Limb (tissue), 2 donors: Measurements from ENCODE around the gene NEK1.
"Not testable (repeated sequence)": the region's sequence is repeated elsewhere in the genome, so short reads cannot be mapped to it uniquely, and the experiment has no call there.

ENCODE experiments used
- DNase-seq, 2 donors: peaks; one replicate each; pipeline ENCODE4 v3.0.0-alpha.2; 2016; ENCODE audit errors: extremely low spot score in 2 of 2

NEK1 gene

GRCh38 chr4:169603312-169603711 is 9.1 kb downstream of the NEK1 start:
- DNase-seq = no peak

DNA sequence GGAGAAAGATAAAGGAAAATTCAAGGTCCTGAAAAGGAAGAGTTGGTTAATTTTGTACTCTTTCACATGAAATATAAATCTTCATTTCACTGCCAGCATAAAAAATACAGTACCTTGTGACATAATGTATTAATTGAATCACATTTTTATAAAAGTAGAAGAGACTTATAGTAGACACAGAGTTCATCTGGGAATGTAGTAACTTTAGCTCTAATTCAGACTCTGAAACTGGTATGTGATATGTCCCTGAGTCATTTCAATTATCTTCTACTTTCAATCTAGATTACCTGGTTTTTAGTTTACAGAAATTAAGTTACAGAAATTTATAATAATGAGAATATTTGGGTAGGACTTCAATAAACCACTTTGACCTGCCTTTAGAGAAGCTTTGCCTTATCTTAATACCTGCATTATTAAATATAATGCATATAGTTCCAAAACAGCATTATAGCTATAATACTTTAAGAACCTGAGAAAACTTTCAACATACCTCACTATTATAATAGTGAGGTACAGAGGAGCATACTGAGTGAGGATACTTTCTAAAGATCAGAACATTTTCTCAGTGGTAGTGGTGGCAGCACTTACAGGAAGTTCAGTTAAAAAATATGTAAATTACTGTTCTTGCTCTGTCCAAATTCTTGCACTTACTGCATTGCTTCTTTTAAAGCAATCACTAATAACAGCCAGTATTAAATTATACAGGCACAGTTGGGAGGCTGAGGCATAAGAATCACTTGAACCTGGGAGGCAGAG is 11.2 kb downstream of the NEK1 start:
- DNase-seq = no peak

- no peak for DNase-seq
These were observed 17.7 kb downstream of the NEK1 start for GRCh38 chr4:169594560-169595195.

- no peak for DNase-seq
These were observed 19.3 kb downstream of the NEK1 start for GRCh38 chr4:169593050-169593560.

GRCh38 chr4:169583563-169583962 is 28.8 kb downstream of the NEK1 start:
- no peak for DNase-seq

GRCh38 chr4:169582706-169583105 is 29.7 kb downstream of the NEK1 start:
- DNase-seq = no peak

GRCh38 chr4:169582203-169582602 is 30.2 kb downstream of the NEK1 start:
- no peak for DNase-seq

GRCh38 chr4:169573889-169574288 is 38.5 kb downstream of the NEK1 start:
- DNase-seq = no peak

DNA sequence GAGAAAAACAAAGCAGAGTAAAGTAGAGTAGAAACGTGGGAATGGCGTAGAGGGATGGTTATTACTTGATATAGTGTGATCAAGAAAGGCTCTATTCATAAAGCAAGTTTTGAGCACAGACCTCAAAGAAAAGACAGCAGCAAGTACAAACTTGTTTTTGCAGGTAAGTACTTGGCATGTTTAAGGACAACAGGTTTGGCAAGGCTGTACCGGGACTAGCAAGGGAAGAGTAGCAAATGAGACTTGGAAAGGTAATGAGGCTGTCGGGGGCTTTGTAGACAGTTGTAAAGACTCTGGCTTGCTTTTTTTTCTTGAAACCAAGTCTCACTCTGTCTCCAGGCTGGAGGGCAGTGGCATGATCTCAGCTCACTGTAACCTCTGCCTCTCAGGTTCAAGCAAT is 40.9 kb downstream of the NEK1 start:
- DNase-seq = no peak

DNA sequence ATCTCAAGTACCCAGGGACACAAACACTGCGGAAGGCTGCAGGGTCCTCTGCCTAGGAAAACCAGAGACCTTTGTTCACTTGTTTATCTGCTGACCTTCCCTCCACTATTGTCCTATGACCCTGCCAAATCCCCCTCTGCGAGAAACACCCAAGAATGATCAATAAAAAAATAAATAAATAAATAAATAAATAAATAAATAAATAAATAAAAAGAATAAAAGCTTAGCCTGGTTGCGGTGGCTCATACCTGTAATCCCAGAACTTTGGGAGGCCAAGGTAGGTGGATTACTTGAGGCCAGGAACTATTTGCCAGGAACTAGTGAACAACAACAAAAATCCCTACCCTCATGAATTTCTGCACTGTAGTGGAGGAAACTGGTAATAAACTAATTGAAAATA is 41.4 kb downstream of the NEK1 start:
- not testable (repeated sequence) for DNase-seq

GRCh38 chr4:169570266-169570665 is 42.1 kb downstream of the NEK1 start:
- not testable (repeated sequence) for DNase-seq

- not testable (repeated sequence) for DNase-seq
These were observed 43.2 kb downstream of the NEK1 start for GRCh38 chr4:169569188-169569587.

DNA sequence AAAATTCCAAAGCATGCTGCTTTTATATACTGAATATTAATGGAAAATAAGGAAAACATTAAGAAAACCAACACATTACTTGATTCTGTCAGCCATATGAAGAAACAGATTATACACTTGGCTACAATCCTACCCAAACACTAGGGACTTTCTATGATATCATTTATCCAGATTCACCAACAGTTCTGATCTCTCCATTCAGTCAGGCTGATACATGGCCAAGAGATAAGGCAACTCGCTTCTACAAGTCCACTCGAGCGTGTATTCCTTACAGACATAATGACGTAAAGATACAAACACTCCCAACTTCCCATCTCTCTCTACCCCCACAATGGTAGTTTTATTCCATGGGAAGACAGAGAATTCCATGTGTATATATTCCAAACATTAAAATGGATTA is 44.5 kb downstream of the NEK1 start:
- no peak for DNase-seq

- DNase-seq = peak in 1 of 2 donors; percentile 80
These were observed 46.2 kb downstream of the NEK1 start for GRCh38 chr4:169566021-169566818.

- DNase-seq = no peak
These were observed 46.8 kb downstream of the NEK1 start for GRCh38 chr4:169565606-169566005.

DNA sequence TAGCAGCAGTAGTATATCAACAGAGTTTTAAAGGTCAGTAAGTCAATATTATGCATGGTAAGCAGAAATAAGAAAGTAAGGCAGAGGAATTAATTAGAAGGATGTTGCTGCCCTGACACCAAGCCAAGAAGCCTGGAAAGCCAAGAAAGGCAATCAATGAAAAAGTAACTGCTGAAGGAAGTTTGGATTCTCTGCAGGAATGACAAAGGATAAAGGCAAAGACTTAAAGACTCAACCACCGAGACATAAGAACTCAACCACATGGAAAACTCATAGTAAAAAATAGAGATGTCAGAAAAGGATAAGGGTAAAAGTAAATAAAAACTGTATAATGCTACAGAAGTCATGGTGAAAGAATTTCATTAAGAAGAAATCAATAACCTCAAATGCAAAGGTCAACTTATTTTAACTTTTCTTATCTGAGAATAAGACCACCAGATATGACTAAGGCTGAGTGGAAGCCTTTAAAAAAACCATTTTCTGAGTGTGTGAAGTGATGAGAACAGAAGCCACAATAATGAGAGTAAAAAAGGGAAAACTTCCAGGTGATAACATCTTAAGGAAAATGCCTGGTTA is 55.2 kb downstream of the NEK1 start:
- DNase-seq = no peak

- not testable (repeated sequence) for DNase-seq
These were observed 65.8 kb downstream of the NEK1 start for GRCh38 chr4:169546548-169546947.

GRCh38 chr4:169540774-169541173 is 71.6 kb downstream of the NEK1 start:
- DNase-seq = no peak

DNA sequence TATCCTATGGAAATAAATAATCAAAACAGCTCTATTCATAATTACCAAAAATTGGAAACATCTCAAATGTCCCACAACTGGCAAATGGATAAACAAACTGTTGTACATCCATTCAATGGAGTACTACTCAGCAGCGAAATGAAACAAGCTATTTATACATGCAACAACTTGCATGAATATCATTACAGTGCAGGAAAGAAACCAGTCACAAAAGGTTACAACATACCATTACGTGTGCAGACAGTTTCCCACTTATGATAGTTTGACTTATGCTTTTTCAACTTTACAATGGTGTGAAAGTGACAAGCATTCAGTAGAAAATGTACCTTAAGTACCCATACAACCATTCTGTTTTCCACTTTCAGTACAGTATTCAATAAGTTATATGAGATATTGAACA is 82.3 kb downstream of the NEK1 start:
- DNase-seq = no peak

DNA sequence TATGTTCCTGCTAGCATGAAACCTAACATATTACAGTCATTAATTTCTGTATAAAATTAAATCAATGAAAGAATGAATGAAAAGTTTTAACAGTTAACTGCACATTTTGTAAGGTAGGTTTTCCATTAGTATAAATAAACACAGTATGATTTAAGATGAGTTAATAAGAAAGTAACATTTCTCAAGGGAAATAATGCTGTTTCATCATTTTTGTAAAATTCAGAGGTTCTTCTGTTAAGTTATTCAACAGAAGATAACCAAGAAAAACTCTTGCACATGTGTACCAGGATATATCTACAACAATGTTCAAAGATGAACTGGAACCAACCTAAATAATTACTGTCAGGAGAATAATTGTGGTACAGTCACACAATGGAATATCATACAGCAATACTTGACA is 88.6 kb downstream of the NEK1 start:
- DNase-seq = no peak

DNA sequence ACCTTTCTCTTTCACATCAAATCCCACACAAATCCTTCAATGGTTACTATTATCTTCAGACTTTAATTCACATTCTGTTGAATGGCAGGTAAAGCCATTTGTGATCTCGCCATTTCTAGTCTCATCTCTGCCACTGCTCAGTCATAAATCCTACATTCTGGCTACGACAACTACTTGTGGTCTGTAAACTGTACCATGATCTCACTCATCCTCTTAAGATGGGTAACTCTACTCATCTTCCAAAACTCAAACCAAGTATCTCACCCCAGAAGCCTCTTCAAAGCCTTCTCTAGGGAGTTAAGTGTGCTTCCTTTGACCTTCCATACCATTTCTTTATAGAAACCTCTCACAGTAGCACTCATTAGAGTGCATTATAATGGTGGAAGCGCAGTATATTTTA is 101.8 kb downstream of the NEK1 start:
- DNase-seq = no peak

DNA sequence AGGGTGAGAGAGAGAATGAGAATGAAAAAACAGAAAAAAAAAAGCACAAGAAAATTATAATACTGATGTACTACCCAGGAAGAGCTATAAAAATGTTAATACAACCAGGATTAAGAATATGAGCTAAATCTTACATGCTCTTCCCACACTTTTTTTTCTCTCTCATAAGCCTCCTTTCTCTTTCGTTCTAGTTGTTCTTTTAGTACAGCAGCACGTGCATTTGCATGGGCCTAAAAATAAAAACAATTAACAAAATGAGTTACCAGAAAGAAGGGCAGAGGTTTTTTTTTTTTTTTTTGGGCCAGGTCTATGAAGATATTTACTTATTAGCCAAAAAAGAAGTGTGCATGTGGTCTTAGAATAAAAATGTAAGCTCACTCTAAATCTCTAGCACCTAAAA is 105.5 kb downstream of the NEK1 start:
- DNase-seq = no peak
